T-helper 2 cell treated with Interferon-gamma antibody and Interleukin-4, amounts not matched to agents 100 ng/mL and 5 ng/mL, for 36 hours (primary cell): ENCODE data around the gene TRAIP. TPM values are rescaled to one million over a fixed set of nuclear protein-coding genes. Genes with fewer than 3 reads are reported as not detected.
"Not testable (repeated sequence)": the region's sequence is repeated elsewhere in the genome, so short reads cannot be mapped to it uniquely, and the experiment has no call there.

Source experiments
- intact Hi-C: fragments of 100-400 bp; cut with micrococcal nuclease; formaldehyde crosslinking; loops from one replicate; pipeline ENCODE4 v1.15.1; 2023
- total RNA-seq: library from RNA; stranded (reverse); gene quantifications from 2 replicates; pipeline ENCODE4 v1.2.3, GENCODE V29; 2022

TRAIP gene
- total RNA-seq, 1 donor from 2014 or later, result 30.4 TPM

GRCh38 chr3:49794431-49794830, 61.9 kb downstream of the TRAIP start:
- intact Hi-C loops, result no loop called here

DNA sequence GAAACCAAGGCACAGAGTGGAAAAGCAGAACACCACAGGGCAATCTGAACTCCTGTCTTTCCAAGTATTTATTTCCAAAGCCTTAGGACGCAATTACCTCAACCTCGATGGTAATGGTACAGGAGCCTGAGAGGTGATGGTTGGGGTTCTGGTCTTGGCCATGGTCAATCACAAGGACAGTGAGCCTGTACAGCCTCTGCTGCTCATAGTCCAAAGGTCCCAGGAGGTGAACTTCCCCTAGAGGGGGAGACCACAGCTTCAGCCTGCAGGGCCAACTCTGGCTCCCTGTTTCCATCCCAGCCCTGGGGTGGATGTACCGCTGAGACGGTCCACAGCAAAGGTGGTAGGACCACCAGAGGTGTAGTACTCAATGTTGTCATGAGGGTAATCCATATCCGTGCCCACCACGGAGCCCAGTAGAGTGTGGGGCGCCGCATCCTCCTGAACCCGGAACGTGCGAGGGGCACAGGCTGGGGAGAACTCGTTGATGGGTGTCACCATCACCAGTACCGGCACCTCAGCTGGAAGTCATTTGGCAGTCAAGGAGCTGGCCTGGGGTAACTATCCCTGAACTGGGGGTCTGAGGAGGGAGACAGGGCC, 62.8 kb downstream of the TRAIP start:
- intact Hi-C loops, result no loop called here

DNA sequence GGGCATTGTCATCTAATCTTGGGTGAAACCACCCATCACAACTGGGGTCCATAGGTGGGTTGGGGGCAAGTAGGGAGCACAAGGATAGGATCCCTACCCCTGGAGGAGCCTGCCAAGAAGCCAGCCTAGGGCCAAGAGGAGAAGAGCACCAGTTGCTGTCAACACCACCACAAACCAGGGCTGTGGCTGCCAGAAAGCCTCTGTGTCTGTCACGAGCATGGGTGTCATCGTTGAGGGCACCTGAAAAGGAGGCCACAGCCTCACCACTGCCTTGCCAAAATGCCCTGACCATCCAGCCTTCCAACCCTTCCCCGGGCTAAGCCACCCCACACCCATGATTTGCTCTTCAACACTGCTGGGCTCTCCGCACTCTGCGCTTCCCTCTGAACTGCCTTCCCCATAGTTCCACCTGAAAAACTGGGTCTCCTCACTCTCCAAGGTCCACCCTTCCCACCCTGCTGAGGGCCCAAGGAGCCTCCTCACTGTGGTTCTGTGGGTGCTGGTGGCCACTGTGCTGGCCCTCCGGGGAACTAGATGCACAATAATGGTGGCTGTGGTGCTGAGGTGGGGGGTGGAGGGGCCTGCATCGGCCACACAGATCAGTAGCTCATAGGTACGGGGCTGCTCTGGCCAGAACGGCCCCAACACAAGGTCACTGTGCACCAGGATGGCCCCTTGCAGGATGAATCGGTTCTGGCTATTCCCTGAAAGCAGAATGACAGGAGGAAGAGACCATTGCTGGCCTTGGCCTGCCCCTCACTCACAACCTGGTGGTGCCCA, 63.8 kb downstream of the TRAIP start:
- intact Hi-C loops, result no loop called here

GRCh38 chr3:49791571-49791970, 64.8 kb downstream of the TRAIP start:
- intact Hi-C loops, result no loop called here

- intact Hi-C loops, result no loop called here
Observed at GRCh38 chr3:49790626-49791411, 65.5 kb downstream of the TRAIP start.

DNA sequence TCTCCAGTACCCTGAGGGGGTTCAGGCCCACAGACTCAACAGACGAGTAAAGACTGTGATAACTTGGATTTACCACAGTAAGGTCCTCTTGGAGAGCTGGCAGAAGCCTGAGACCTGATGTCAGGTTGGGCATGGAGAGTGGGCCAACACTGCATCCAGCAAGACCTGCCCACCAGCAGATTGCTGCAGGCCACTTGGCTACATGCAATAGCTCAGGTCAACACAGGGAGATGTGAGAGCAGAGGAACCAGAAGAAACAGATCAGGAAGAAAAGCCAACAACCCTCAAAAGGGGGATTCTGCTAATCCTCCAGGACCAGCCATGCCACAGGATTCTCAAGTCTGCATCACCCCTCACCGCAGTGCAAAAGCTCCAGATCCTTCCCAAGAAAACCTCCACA, 68.3 kb downstream of the TRAIP start:
- intact Hi-C loops, result loop anchor here (5.0 kb wide), 1 partner anchor 69 kb away; the partner anchor contains the start of gene TRAIP

DNA sequence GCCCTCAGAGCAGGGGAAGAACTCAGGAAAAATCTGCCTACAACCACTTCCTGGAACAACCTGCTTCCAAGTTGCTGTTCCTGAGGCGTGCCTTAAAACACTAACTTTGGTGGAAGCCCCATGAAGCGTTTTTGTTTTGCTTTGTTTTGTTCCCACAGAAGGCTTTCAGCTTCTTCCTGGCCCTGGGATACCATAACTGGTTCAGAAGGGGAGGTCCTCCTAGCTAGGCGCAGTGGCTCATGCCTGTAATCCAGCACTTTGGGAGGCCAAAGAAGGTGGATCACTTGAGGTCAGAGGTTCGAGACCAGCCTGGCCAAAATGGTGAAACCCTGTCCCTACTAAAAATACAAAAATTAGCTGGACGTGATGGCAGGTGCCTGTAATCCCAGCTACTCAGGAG, 68.8 kb downstream of the TRAIP start:
- intact Hi-C loops, result loop anchor here (5.0 kb wide), 1 partner anchor 70 kb away; the partner anchor contains the start of gene TRAIP

DNA sequence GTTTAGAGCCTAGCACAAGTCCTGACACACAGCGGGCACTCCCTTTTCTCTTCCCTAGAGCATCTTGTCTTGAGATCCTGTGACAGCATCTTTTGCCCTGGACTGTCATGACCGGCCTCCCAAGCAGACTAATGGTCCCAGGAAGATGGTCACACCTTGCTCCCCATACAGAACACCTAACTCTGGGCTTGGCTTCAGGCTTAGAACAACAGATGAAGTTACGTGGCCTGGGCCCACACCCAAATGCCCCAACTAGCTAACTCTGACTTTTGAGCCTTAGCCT, 69.2 kb downstream of the TRAIP start:
- intact Hi-C loops, result loop anchor here (5.0 kb wide), 1 partner anchor 70 kb away; the partner anchor contains the start of gene TRAIP

DNA sequence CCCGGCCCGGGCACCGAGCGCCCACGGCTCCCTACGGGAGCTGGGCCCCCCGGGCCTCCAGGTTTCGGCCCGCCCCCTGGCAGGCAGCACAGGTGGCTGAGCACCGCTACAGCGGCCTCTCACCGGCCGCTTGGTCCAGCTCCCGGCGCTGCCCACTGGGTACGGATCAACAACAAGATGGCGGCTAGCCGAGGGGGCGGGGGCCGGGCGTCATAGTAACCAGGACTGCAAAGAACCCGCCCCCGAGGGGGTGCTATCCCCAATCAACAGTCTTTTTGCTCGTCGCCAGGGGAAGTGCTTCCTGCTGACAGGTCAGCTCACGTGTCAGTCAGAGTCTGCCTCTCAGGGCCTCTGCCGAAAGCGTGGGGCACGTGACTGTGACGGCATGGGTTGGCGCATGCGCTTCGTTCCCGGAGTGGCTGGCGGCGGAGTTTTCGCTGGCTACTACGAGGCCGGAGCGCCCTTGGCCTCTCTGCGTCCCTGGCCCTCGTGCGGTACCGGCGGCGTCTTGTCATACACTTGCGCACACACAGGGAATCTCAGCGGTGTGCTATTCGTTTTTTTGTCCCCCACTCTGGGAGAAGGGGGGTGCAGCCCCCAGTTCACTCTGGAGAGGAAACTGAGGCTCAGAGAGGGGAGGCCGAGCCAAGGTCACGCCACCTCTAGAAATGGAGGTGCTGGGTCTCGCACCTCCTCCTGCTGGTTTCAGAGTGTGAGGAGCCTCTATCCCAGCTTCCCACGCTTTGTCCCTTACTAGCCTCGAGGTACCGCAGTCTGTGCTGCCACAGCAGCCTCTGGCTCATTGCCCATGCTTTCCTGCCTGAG, 69.8 kb downstream of the TRAIP start, which contains the start of gene IP6K1:
IP6K1 (minus strand) TSS at position 186 of the 825 bp plus-strand sequence. CDS start 38,502 bp downstream, outside the sequence.
- intact Hi-C loops, result loop anchor here (1.0 to 5.0 kb wide), 4 partner anchors 16 to 153 kb away; partner anchors contain the start of gene TRAIP

- intact Hi-C loops, result loop anchor here (1.0 to 5.0 kb wide), 4 partner anchors 17 to 154 kb away; partner anchors contain the start of gene TRAIP
Observed at GRCh38 chr3:49785565-49786356, 70.6 kb downstream of the TRAIP start.

DNA sequence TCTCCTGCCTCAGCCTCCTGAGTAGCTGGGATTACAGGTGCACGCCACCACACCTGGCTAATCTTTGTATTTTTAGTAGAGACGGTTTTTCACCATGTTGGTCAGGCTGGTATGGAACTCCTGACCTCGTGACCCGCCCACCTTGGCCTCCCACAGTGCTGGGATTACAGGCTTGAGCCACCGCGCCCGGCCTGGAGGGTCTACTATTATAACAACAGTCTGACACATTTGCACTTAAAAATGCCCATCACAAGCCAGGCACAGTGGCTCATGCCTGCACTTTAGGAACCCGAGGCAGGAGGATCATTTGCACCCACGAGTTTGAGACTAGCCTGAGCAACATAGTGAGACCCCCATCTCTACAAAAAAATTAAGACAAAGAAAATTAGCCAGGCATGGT, 74.1 kb downstream of the TRAIP start:
- intact Hi-C loops, result not testable (repeated sequence)

DNA sequence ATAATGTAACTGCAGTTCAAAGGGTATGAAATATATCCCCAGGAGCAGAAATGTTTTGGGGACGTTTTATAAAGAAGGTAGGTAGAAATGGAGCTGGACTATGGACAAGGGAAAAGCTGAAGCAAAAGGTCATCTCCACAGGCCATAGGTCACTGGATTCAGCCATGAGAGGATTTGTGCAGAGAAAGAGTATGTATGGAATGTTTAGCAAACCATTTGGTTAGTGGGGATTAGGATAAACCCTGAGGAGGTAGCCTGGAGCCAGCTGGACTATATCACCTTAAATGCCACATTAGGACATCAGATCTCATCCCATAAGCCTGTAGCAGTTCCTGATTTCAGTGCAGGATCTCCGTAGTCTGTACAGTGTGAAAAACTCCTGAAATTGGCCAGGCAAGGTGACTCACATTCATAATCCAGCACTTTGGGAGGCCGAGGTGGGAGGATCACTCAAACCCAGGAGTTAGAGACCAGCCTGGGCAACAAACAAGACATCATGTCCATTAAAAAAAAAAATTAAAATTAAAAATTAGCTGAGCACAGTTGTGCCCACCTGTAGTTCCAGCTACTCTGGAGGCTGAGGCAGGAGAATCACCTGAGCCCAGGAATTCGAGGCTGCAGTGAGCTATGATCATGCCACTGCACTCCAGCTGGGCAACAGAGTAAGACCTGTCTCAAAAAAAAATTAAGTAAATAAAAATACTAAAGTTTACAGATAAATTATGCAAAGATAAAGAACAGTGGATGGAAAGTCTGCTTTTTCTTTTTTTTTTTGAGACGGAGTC, 74.8 kb downstream of the TRAIP start:
- intact Hi-C loops, result no loop called here

GRCh38 chr3:49780975-49781365, 75.4 kb downstream of the TRAIP start:
- intact Hi-C loops, result not testable (repeated sequence)

DNA sequence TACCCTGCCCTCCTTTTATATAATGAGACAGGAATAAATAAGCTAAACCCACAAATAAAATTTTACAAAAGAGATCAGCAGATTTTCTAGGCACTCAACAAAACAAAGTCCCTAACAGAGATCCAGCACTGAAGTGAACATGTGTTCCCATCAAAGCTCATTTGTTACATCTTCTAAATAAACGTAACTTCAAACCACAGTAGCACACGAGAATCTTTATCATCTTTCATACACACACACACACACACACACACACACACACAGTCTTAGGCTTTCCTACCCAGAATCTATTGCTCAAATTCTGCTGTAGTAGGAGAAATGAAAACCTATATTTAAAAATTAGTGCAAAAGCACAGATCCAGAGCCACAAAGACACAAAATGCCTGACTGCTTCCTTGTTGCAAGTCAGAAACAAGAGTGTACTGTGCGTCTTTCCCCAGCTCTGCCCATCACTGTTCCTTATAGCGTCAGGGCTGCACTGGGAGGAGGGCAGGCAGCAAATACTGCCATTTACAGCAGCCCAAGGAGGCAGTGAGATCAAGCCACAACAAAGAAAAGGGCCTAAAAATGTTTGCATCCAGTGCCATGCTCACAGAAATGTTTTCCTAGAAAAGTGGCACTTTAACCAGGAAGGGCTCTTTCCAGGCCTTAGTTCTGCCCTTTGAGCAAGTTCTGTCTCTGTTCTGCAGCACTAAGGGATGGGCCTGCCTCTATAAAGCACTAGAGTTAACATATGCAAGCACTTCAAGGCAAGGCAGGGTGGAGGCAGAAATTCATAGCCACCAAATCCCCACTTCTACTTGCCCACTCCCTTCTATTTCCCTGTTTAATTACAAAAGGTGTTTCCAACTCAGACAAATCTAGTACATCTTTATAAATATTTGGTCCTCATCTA, 76.0 kb downstream of the TRAIP start:
- intact Hi-C loops, result no loop called here

GRCh38 chr3:49779358-49780079, 76.8 kb downstream of the TRAIP start:
- intact Hi-C loops, result no loop called here
